NCI-H1092 treated with DMSO at 0.1 percent for 48 hours (cell line): ENCODE results near the gene ESR2.
"Not testable (repeated sequence)": the region's sequence is repeated elsewhere in the genome, so short reads cannot be mapped to it uniquely, and the experiment has no call there.

Source experiments
- DNase-seq: peaks from one replicate; lab custom pipeline; 2025; lab: John Stamatoyannopoulos, UW

The ESR2 gene

GRCh38 chr14:64126548-64126947 is 167.6 kb downstream of the ESR2 start:
- no peak for DNase-seq

GRCh38 chr14:64125270-64125669 is 168.9 kb downstream of the ESR2 start:
- DNase-seq: no peak

- DNase-seq: no peak
Measured at GRCh38 chr14:64123241-64123822, 170.8 kb downstream of the ESR2 start.

- DNase-seq: no peak
Measured at GRCh38 chr14:64119980-64120379, 174.2 kb downstream of the ESR2 start.

GRCh38 chr14:64119500-64119899 is 174.7 kb downstream of the ESR2 start:
- DNase-seq: no peak

GRCh38 chr14:64118892-64119291 is 175.3 kb downstream of the ESR2 start:
- DNase-seq: no peak

GRCh38 chr14:64118403-64118742 is 175.8 kb downstream of the ESR2 start:
- not testable (repeated sequence) for DNase-seq

GRCh38 chr14:64117671-64118402 is 176.3 kb downstream of the ESR2 start:
- DNase-seq: no peak

GRCh38 chr14:64115401-64115800 is 178.8 kb downstream of the ESR2 start:
- DNase-seq: no peak

- DNase-seq: no peak
Measured at GRCh38 chr14:64114796-64115195, 179.4 kb downstream of the ESR2 start.

GRCh38 chr14:64114166-64114565 is 180.0 kb downstream of the ESR2 start:
- DNase-seq: no peak

GRCh38 chr14:64112867-64113678 is 181.1 kb downstream of the ESR2 start:
- DNase-seq: peak; percentile 60

- no peak for DNase-seq
Measured at GRCh38 chr14:64110802-64111201, 183.4 kb downstream of the ESR2 start.

GRCh38 chr14:64109819-64110554 is 184.2 kb downstream of the ESR2 start:
- DNase-seq: no peak

GRCh38 chr14:64107438-64107837 is 186.7 kb downstream of the ESR2 start:
- DNase-seq: no peak

- DNase-seq: no peak
Measured at GRCh38 chr14:64098120-64098519, 196.1 kb downstream of the ESR2 start.

GRCh38 chr14:64095620-64096019 is 198.6 kb downstream of the ESR2 start:
- no peak for DNase-seq

- DNase-seq: no peak
Measured at GRCh38 chr14:64092940-64093339, 201.2 kb downstream of the ESR2 start.

- DNase-seq: no peak
Measured at GRCh38 chr14:64092338-64092737, 201.8 kb downstream of the ESR2 start.

GRCh38 chr14:64091217-64091616 is 203.0 kb downstream of the ESR2 start:
- no peak for DNase-seq

GRCh38 chr14:64089920-64090319 is 204.3 kb downstream of the ESR2 start:
- DNase-seq: no peak

- no peak for DNase-seq
Measured at GRCh38 chr14:64088647-64088964, 205.6 kb downstream of the ESR2 start.

- no peak for DNase-seq
Measured at GRCh38 chr14:64082837-64083236, 211.3 kb downstream of the ESR2 start.
